Fibroblast of skin of left biceps (primary cell): ENCODE measurements around the gene ADCY10.

Experiments
- DNase-seq, 2 experiments: peaks; one replicate each; pipeline ENCODE4 v3.0.0-alpha.2; 2013; ENCODE audit warnings: low read depth in 2 of 2

Gene ADCY10

DNA sequence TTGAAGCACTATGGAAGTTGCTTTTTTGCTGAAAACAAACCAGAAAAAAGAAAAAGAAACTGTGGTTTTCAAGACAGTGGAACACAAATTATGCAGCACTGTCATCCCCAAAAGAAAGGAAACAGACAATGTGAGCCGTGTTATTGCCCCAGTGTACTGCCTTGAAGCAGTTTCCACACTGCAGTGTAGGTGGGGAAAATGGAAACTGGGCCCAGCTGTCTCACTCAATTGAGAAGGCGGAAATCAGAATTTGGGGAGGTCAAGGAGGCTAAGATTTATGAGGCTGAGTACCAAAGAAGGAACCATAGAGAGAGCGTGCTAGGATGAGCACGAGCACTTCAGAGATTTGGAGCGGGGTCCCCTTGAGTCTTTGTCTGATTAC lies 136.7 kb downstream of the ADCY10 start:
- DNase-seq = no peak

DNA sequence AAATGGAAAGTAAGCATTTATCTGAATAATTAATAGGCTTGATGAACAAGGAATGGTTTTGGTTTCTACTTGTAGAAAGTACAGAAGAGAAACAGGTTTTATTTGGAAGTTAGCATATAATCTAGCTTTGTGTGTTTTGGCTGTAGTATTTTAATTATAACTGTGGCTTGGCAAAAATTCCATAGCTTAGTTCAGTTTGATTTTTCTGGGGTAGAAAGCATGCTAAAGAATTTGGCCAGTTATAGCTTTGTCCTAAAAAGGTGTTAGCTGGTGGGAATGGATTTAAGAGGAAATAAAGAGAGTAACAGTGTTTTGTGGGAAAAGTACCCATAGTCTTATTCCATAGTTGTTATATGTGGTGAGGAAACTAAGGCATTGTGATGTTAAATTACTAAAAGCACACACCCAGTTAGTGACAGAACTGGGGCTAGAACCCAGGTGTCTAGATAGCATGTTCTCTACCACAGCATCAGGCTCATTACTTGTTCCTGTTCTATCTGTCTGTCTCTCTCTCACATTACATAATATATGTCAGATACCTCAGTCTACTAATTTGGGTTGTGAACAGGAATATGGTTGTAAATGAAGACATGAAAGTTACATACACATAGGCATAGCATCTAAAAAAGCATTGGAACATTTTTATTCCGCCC lies 137.2 kb downstream of the ADCY10 start:
- DNase-seq = no peak

DNA sequence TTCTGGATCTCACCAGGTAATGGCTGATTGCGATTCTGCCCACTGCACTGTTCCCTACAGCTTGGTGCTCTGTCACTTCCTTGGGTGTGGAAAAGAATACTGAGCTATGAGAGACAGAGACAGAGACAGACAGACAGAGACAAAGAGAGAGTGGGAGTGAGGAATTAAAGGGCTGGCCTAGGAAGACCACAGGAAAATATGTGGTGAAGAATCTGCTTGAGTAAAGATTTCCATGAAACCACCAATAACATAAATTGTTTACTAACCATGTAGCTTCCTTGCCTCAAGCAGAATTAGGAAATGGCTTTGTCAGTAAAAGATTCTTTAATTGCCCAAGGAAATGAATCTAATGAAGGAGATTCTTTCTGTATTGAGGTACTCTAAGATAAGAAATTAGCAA lies 137.8 kb downstream of the ADCY10 start:
- DNase-seq = no peak

DNA sequence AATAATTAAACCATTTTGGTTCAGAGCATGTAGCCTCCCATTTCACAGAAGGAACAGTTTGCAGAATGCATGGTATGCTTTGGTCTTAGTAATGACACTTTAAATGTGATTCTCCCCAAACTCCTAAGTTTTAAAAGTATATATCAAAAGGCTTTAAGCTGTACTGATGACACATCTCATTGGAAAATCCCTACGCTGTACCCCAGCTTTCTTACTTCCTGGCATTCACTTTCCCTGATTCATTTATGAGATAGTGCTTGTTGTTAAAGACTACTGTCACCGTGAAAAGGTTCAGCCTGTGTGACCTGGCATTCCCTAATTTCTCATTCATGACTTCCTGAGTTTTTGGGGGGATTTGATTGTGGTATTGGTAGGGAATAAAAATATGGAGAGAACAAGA lies 138.8 kb downstream of the ADCY10 start:
- no peak for DNase-seq

DNA sequence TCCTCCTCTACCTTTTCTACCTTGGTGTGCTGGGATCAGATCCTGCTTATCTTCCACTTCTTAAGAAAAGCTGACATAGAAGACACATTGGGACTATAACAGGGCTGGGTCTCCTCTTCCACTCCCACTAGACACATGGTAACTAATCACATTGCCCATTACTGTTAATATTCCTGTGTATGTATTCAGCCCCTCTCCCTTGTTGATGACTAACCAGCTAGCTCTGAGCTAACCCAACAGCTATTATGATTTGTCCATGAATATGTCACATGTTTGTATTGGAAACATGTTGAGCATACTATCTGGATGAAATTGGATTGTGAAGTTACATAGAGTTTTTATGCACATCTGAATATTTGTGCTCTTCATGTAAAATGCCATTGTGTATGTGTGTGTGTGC lies 139.2 kb downstream of the ADCY10 start:
- no peak for DNase-seq

DNA sequence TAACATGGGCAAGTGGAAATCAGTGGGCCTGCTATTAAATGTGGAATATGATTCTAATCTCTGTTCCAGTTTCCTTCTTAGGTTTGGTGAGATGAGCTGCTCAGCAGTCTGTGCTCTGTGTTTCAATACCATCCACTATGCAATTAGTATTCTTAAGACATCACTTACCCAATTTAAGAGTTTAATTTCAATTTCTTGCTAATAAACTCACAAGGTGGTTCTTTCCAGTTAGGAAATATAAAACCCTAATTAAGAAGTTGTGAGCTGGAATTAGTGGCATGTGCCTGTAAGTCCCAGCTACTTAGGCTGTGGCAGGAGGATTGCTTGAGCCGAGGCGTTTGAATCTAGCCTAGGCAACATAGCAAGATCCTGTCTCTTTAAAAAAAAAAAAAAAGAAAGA lies 140.4 kb downstream of the ADCY10 start:
- no peak for DNase-seq

DNA sequence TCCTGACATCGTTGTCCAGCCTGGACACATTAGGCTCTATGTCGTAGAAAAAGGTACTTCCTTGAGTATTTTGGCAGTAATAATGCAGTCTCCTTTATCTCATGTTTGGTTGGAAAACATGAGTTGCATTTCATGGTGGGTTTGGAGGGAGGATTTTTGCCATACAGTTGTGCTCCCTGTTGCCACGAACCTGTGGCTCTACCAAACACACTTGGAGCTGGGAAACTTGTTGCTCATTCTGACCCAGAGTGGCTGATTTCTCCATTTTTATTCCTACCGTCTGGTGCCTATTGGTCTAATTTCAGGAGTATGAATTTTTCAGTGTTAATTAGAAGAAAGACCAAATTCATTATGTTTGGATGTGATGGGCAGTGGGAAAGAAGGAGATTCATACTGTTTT lies 141.5 kb downstream of the ADCY10 start:
- no peak for DNase-seq

DNA sequence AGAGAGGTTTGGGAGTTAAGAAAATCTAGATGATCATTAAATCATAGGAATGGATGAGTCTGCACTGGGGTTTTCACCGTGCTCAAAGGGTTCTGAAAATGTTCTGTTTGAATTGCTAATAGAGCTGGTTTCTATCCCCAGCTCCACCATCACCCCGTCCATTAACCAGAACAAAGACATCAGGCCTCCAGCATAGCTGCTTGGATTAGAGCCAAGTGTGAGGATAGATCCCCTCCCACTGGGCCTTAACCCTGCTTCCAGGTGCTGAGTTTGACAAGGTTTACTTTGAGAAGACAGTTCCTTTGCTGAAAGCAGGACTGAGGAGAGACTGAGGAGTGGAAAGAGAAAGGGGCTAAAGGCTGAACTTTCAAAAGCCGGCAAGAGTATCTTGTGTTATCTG lies 143.8 kb downstream of the ADCY10 start:
- DNase-seq = no peak

DNA sequence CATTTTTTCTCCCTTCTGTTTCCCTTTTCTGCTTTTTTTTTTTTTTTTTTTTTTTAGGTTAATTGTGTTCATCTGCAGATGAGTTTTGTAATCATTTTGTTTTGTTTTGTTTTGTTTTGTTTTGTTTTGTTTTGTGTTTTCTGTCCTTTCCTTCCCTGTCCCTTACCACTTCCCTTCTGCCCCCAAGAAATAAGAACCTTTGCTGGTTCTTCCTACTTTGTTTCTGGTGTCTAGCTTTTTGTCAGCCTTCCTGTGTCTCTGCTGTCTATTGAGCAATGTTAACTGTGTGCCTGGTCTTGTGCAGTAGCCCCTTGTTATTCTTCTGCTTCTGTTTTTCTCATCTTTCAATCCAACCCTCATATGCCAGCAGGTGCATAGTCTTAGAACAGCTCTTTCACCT lies 146.2 kb downstream of the ADCY10 start:
- no peak for DNase-seq

DNA sequence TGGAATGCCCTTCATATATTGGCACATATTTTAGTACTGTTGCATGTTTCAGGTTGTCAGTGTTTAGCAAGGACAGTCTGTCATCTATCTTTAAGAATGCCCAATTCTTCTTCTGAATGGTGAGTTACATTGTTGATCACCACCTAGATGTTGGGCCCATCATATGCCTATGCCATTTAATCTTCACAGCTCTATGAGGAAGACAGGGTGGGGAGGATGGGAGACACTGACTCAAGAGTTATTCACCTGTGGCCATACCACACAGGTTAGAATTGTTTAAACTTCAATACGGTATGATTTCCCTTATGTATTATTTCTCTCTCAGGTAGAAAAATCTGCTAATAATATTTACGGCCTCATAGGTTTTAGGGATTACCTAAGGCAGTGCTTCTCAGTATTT lies 147.4 kb downstream of the ADCY10 start:
- no peak for DNase-seq

DNA sequence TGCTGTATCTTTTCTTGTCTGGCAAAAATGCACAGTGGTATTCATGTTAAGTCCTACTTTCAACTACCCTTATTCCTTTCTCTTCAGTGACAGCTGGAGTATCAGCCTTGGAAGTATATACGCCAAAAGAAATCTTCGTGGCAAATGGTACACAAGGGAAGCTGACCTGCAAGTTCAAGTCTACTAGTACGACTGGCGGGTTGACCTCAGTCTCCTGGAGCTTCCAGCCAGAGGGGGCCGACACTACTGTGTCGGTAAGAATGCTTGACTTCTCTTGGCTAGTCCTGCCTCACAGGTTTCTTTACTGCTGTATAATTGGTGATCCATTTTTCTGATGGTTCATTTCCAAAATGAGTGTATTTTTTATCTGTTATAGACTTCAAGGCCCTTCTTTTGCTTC lies 148.4 kb downstream of the ADCY10 start:
- no peak for DNase-seq

DNA sequence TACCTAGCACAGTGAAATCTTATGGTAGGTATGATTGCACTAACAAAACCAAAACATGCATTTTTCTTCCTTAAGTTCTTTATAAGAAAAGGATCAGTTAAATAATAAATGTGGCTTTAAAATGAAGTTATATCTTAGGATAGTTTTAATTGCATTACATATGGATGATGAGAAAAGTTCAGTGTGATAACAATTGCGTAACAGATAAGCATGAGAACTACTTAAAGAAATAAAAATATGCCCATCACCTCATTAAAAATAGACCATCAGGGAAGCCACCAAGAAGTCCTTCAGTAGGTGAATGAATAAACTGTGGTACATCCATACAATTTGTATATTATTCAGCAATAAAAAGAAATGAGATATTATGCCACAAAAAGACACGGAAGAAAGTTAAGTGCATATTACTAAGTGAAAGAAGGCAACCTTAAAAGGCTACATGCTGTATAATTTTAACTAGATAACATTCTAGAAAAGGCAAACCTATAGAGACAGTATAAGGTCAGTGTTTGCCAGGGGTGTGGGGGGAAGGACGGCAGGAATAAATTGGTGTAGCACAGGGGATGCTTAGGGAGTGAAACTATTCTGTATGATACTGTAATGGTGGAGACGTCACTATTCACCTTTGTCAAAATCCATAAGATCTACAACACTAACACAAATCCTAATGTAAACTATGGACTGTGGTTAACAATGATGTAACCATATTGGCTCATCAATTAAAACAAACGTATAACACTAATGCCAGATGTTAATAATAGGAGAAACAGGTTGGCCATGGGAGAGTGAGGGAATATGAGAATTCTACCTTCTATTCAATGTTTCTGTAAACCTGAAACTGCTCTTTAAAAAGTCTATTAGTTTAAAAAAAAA lies 149.2 kb downstream of the ADCY10 start:
- DNase-seq = no peak

DNA sequence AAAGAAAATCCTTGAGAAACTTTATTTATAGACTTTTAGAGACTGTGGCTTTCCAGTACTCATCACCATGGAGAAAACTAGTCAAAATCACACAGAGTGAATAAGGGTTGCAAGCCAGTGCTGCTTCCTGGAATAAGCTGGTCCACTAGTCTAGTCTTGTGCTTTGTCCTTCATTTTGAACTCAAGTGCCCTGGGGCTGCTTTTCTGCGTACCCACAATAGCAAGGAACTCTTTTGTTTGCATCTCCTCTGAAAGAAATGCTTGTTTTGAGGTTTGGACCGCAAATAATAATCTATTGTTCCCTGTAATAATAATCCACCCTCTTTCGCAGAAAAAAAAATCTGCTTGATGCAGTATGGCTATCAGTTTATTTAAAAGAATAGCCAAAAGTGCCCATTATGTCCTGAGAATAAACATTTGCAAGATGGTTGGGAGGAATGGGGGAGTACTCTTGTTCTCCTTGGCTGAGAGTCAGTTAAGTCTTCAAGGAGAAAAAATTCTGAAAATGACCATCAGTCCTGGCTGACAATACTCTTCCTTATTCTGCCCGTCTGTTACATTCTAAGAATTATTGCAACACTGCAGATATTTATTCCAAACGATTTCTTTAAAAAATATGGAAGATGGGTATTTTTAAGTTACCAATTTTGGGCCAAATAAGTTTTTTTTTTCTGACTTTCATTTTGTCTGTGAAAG lies 150.3 kb downstream of the ADCY10 start:
- DNase-seq = no peak

DNA sequence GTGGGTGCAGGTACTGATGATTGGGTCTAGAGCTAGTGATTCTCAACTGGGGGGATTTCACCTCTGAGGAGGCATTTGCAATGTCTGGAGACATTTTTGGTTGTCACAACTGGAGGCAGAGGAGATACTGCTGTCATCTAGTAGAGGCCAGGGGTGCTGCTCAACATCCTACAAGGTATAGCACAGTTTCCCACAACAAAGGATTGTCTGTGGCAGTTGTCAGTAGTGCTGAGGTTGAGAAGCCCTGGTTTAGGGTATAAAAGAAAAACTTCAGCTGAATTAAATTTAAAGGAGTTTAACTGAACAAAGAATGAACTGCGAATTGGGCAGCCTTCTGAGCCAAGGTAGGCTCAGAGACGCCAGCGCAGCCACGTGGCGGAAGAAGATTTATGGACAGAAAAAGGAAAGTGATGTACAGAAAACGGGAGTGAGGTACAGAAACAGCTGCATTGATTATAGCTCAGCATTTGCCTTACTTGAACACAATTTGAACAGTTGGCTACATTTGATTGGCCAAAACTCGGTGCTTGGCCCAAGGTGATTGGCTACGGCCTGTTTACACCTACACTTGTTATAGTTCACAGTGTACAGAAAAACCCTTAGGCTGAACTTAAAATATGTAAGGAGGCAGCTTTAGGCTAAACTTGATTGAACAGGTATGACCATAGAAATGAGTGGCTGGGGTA lies 151.7 kb downstream of the ADCY10 start:
- no peak for DNase-seq

DNA sequence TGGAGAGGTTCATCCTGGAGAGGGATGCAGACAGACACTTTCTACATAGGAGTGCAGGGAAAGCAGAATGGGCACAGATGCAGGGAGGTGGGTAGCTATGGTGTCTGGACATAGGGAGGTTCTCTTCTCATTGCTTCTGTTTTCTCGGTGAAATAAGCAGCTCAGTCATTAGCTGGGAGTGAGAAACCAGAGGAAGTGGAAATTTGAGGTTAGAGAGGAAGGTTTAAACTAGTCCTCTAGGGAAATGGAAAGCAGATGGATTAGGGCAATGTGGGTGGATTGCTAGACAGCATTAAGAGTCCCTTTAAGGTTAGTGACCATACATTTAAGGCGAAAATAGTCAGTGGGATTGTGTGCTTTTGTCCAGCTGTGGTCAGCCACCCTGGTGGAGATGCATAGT lies 152.5 kb downstream of the ADCY10 start:
- no peak for DNase-seq
